Glutamatergic neuron (in vitro differentiated cells): ENCODE data around the gene PCDHGA12. TPM values are rescaled to one million over a fixed set of nuclear protein-coding genes. Genes with fewer than 3 reads are reported as not detected.
"Not testable (repeated sequence)": the region's sequence is repeated elsewhere in the genome, so short reads cannot be mapped to it uniquely, and the experiment has no call there.

Experiments used
- DNase-seq: peaks from one replicate; pipeline ENCODE4 v3.0.0; 2022
- H3K27ac Mint-ChIP-seq: one replicate; pipeline ENCODE4 v1.8.0; 2020; ENCODE audit warnings: mild to moderate bottlenecking, mixed read lengths, inconsistent platforms; ENCODE audit not compliant: unreplicated experiment
- H3K27me3 Mint-ChIP-seq: one replicate; pipeline ENCODE4 v1.8.0; 2020; ENCODE audit warnings: mild to moderate bottlenecking, moderate library complexity, mixed read lengths, inconsistent platforms; ENCODE audit not compliant: unreplicated experiment
- H3K36me3 Mint-ChIP-seq: one replicate; pipeline ENCODE4 v1.8.0; 2020; ENCODE audit warnings: mild to moderate bottlenecking, mixed read lengths, inconsistent platforms; ENCODE audit not compliant: unreplicated experiment
- H3K4me1 Mint-ChIP-seq: one replicate; pipeline ENCODE4 v1.8.0; 2020; ENCODE audit warnings: mild to moderate bottlenecking, low read depth, mixed read lengths, inconsistent platforms; ENCODE audit not compliant: unreplicated experiment
- H3K4me3 Mint-ChIP-seq: one replicate; pipeline ENCODE4 v1.8.0; 2020; ENCODE audit warnings: mild to moderate bottlenecking, mixed read lengths, inconsistent platforms; ENCODE audit not compliant: unreplicated experiment
- H3K9me3 Mint-ChIP-seq: one replicate; pipeline ENCODE4 v1.8.0; 2020; ENCODE audit warnings: mild to moderate bottlenecking, moderate library complexity, mixed read lengths, inconsistent platforms; ENCODE audit not compliant: unreplicated experiment
- CTCF ChIP-seq: fragments of 200-600 bp; sonication (generic); IDR thresholded peaks from one replicate; pipeline ENCODE4 v1.5.0; 2021; ENCODE audit not compliant: partially characterized antibody, unreplicated experiment
- total RNA-seq: library from RNA; stranded (reverse); fragmentation: NEBNext Ultra II Directional; extraction: Animal tissue kit (Norgen Biotek cat#: 25700); gene quantifications from one replicate; pipeline ENCODE4 v1.2.1, GENCODE V29; 2021; ENCODE audit not compliant: unreplicated experiment

PCDHGA12 gene
- total RNA-seq, 1 donor from 2014 or later: 6.1 TPM

GRCh38 chr5:141411575-141411974 lies 18.7 kb upstream of the PCDHGA12 start:
- Mint-ChIP-seq H3K36me3 (peaks cover 64% of the 10 kb centered on the region), H3K27me3 (peaks cover 24% of the 10 kb centered on the region), H3K4me1 (peaks cover 3% of the 10 kb centered on the region), H3K4me3 (peak overlapping the region; percentile 52), H3K9me3 (peaks cover 57% of the 10 kb centered on the region), H3K27ac (no peak overlapping the region)
- TF ChIP-seq CTCF: no peak
- no peak for DNase-seq

- peaks cover 26% of the 10 kb centered on the region for H3K27me3 Mint-ChIP-seq
- DNase-seq: peak; percentile 40
- H3K27ac Mint-ChIP-seq: peak within 1 kb of the TSS; percentile 55
- peaks cover 66% of the 10 kb centered on the region for H3K36me3 Mint-ChIP-seq
- TF ChIP-seq CTCF: peak; percentile 35
- peak within 1 kb of the TSS; percentile 80 for H3K4me3 Mint-ChIP-seq
- H3K4me1 Mint-ChIP-seq: peaks cover 3% of the 10 kb centered on the region
- H3K9me3 Mint-ChIP-seq: peaks cover 60% of the 10 kb centered on the region
These were observed 17.3 kb upstream of the PCDHGA12 start, which contains the start of gene PCDHGA10 for GRCh38 chr5:141412854-141413539. PCDHGA10 (plus strand) TSS chr5:141412987; CDS start chr5:141413176, 189 bp downstream.

- no peak for TF ChIP-seq CTCF
- Mint-ChIP-seq H3K4me1 (peaks cover 3% of the 10 kb centered on the region), H3K4me3 (peak overlapping the region; percentile 80), H3K9me3 (peaks cover 60% of the 10 kb centered on the region), H3K27ac (peak overlapping the region; percentile 55), H3K36me3 (peaks cover 66% of the 10 kb centered on the region), H3K27me3 (peaks cover 29% of the 10 kb centered on the region)
- DNase-seq: no peak
These were observed 16.7 kb upstream of the PCDHGA12 start for GRCh38 chr5:141413540-141414069.

GRCh38 chr5:141414548-141415274 lies 15.6 kb upstream of the PCDHGA12 start:
- not testable (repeated sequence) for H3K4me3 Mint-ChIP-seq, H3K4me1 Mint-ChIP-seq, DNase-seq, H3K27ac Mint-ChIP-seq
- Mint-ChIP-seq H3K36me3 (peaks cover 65% of the 10 kb centered on the region), H3K27me3 (peaks cover 26% of the 10 kb centered on the region), H3K9me3 (peaks cover 58% of the 10 kb centered on the region)

GRCh38 chr5:141415275-141415618 lies 15.1 kb upstream of the PCDHGA12 start:
- H3K36me3 Mint-ChIP-seq: peaks cover 67% of the 10 kb centered on the region

More at GRCh38 chr5:141415275-141415618, 15.1 kb upstream of the PCDHGA12 start:
- Mint-ChIP-seq H3K9me3 (peaks cover 60% of the 10 kb centered on the region), H3K27me3 (peaks cover 27% of the 10 kb centered on the region)
- H3K4me3 Mint-ChIP-seq, H3K27ac Mint-ChIP-seq, DNase-seq, H3K4me1 Mint-ChIP-seq: not testable (repeated sequence)
